HG02623 (cell line): ENCODE results near the gene CUX1.
"Not testable (repeated sequence)": the region's sequence is repeated elsewhere in the genome, so short reads cannot be mapped to it uniquely, and the experiment has no call there.

ENCODE experiments used
- ATAC-seq: cut with Tn5 transposase; IDR thresholded peaks from one replicate; pipeline ENCODE4 v1.9.1; 2021; ENCODE audit warnings: moderate library complexity; ENCODE audit not compliant: unreplicated experiment

The CUX1 gene

DNA sequence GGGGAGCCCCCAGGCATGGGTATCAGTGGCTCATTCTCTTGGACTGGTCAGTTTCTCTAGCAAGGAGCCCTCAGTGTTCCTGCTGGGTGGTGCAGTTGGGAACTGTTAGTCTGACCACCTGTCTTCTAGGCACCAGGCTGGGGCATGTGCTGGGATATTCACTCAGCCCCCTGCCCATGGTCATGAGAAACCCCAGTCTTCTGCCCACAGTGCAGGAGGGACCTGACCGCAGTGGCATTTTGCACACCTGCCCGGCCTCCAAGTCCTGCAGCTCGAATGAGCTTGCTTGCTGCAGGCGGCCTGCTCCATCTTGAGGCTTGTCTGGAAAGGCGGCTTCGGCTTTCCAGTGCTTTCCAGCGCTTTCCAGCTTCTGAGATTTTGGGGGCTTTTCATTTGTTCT, 36.3 kb downstream of the CUX1 start:
- no peak for ATAC-seq

DNA sequence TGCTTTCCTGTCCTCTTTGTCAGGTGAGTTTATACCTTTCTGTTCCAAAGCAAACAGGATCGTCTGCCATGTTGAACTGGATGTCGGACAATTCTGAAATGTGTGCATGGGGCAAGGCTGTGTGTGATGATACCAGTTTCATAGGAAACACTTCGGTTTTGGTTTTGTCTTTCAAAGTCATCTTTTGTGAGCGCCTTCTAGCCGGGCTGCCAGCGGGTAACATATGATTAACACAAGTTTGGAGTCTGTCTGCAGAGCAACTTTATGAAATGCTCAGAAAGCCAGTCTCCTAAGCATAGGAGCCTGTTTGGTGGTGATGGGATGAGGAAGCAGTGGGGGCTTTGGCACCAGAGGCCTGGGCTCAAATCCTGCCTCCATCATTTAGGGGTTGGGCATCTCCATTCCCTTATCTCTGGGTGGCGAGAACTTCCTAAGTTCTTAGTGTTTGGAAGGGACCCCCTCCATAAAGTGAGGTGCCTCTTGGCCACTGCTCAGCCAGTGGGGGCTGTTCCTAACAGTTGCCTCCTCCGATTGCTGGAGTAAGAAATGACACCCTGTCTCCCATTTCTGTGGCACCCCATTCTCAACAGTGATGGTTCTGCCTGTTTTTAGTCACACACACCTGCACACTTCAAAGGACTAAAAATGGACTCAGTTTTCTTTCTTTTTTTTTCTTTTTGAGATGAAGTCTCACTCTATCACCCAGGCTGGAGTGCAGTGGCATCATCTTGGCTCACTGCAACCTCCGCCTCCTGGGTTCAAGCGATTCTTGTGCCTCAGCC, 36.8 kb downstream of the CUX1 start:
- ATAC-seq, result no peak

DNA sequence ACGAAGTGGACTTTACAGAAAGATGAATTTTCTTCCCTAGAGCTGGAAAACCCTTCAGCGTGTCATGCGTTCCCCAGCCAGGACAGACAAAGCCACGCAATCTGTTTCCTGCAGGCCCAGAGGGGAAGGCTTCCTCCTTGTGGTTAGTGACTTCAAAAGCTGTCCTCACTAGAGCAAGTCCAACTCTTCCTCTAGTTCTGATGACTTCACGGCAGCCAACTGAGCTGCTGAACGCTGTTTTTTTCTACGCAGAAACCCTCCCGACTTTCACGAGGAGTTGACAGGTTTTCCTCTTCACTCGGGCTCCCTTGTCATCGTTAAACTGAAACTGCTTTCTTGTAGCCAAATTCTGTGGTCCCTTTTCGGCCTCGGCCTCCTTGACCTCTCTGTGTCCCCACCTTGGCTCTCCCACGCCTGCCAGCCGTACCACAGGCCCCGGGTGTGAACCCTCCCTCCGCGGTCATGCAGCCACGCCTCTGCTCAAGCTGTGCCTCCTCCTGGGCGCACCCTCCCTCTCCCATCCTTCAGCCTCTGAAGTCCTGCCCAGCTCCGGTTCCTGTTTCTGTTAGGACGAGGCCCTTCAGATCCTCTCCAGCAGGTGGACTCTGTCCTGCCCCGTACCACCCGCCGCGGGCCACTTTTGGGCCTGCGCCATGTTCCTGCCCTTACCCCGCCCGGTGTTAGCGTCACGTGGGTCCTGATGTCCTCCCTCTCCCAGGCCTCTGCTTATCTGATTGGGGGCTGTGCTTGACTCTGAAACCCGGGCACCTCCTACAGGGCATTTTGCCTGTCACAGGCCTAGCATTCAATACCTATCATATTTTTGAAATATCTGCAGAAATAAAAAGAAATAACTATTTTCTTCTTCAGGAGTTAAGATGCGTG, 39.3 kb downstream of the CUX1 start:
- peak; percentile 88 for ATAC-seq

DNA sequence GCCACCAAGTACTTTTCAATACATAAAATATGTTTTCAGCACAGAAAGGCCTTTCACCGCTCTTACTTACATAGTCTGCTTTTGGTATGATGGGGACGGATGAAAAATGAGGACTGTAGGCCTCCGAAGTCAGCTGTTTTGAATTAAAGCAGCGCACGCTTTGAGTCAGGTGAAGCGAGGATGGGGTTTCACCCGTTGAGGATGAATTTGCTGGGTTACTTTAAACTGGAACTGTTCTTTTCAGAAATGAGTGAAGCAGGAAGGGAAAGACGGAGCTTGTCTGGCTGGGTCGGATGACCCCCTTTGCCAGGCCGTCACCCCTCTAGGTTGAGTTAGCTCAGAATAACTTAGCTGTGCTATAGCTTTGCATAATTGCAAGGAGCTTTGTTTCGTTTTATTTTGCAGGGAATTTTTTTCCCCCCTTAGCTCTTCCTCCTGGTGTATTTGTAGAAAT, 40.0 kb downstream of the CUX1 start:
- no peak for ATAC-seq

DNA sequence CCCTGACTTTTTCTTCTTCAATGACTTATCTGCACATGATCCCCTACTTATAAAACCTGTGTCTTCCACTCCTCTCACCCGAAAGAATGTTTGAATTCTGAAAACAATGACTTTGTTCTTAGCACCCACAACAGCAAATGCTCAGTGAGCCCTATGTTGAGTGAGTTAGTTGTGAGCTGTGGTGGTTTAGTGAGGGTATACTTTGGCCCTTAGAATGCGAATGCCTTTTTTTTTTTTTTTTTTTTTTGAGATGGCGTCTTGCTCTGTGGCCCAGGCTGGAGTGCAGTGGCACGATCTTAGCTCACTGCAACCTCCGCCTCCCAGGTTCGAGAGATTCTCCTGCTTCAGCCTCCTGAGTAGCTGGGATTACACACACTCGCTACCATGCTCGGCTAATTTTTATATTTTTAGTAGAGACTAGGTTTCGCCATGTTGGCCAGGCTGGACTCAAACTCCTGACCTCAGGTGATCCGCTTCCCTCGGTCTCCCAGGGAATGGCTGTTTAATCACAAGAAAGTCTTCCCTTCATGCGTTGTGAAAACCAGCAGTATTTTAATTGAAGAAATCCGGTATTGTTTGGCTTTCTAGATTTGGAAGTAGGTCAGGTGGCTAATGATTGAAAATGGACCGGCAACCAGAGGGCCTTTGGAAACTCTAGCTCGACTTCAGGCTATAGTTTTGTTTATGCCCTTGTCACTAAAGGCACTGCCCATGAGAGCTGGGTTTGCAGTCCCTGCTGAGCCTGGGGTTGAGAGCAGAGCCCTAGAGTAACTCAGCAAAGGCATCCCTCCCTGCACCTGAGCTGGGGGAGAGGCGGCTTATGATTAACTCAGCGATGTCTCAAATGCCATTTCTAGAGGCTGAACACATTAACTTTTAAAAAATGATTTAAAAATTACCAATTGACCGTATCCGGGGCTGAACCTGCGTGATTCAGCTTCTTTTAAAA, 41.3 kb downstream of the CUX1 start:
- ATAC-seq, result no peak

DNA sequence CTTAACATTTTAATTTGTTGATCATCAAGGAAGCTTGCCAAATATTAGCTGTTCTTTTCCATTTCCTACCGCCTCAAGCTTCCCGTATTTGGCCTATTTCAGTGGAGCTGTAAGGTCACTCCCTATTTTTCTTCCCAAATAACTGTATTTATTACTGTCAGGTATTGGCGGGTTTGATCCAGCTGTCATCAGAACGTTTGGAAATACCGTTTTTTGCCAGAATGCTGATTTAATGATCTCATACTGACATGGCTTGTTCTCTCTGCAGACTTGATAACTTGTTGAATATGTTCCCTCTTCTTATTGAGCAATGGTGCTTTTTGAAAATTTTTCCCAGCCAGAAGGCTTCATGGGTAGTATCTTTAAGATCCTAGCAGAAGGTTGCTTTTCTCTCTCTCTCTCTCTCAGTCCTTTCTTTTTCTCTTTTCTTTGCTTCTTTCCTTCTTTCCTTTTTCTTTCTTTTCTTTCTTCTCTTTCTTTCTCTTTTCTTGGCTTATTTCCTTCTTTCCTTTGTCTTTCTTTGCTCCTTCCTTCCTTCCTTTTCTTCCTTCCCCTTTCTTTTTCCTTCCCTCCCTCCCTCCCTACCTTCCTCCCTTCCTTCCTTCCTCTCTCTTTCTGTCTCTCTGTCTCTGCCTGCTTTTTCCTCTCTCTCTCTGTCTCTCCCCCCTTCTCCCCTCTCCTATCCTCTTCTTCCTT, 42.1 kb downstream of the CUX1 start:
- ATAC-seq, result no peak

DNA sequence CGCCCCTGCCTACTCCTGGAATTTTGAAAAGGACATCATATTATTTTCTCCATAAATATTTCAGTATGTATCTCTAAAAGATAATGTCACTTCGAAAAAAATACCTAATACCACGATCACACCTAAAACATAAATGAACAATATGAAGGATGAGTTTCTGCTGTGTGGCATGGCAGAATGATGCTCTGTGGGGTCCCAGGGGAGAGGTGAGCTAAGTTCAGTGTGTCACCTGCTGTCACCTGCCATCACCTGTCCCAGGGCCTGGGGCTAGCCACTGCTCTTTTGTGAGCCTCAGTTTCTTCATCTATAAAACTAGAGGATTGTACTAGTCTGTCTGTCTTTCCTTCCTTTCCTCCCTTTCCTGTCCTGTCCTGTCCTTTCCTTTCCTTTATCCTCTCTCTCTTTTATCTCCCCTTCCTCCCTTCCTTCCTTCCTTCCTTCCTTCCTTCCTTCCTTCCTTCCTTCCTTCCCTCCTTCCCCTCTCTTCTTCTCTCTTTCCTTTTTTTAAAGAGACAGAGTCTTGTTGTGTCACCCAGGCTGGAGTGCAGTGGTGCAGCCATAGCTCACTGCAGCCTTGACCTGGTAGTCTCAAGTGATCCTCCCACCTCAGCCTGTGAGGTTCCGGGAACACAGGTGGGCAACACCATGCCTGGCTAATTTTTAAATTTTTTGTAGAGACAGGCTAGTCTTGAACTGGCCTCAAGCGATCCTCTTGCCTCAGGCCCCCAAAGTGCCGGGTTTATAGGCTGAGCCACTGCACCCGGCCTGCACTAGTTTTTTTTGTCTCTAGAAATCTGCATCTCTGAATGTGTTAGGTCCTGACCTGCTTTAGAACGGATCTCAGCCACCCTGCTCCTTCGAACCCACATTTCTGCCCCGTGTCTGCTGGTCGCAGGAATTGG, 43.1 kb downstream of the CUX1 start:
- ATAC-seq, result no peak

DNA sequence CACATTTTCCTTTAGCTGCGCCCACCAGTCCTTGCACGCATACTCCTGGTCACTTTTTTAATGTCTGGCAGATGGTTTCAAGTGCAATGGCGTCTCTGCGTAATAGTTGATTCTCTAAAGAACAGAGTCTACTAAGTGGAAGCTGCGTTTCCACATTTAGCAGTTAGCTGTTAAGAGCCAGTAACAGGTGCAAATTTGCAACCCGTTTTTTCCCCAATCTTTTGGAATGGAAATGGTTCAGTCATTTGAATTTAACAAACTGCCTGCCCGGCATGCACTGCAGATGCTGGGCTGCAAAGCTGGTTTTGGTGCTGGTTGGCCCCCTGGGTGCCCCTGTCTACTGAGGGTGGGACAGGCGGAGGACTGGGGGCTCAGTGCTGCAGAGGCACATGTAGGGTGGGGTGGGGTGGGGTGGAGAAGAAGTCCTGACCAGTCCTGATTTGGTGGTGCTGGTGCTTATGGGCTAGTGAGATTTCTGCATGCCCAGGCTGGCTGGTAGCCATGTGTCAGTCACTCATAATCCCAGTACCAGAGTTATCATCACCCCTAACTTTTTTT, 43.9 kb downstream of the CUX1 start:
- no peak for ATAC-seq

DNA sequence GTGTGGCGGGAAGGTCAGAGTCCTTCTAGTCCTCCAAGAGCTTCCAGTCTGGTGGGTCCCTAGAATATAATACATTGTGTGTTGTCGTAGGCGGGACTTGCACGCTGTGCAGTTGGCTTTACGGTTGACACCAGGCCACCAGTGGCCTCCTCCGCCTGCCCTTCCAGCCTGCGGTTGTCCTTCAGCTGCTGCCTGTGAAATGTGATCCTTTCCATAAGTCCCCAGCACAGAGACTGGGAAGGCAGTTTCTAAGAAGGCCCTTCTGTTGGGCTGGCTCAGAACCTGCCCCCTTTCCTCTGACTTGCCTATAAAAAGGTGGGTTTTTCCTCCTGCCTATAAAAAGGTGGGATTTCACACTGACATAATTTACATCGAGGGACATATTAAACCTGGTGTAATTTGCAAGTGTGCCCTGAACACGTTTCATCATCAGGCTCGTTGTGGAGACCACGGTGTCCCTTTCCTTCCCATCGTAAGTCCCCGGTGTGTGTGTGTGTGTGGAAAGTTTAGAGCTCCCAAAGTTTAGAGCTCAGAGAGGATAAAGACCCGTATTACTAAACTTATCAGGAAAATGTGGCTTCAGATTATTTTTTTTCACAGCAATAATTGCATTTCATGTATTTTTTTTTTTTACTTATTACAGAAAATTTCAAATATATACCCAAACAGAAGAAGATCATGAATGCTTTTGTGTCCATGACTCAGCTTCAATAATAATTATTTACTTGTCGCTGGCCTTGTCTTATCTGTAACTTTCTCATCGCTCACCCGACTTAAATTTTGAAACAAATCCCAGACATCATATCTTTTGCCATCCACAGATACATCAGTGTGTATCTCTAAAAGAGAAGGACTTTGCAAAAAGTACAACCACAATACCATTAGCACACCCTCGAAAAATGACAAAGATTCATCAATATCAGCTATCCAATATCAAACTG, 45.1 kb downstream of the CUX1 start:
- ATAC-seq, result no peak

DNA sequence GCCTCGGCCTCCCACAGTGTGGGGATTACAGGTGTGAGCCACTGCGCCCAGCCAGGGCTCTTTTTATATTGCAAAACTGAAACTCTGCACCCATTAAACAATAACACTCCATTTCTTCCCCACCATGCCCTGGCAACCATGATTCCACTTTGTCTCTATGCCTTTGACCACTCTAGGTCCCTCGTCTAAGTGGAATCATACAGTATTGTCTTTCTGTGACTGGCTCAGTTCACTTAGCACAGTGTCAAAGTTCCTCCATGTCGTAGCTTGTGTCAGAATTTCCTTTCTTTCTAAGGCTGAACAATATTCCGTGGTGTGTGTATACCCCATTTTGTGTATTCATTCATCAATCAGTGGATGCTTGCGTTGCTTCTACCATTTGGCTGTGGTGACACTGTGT, 46.2 kb downstream of the CUX1 start:
- no peak for ATAC-seq

DNA sequence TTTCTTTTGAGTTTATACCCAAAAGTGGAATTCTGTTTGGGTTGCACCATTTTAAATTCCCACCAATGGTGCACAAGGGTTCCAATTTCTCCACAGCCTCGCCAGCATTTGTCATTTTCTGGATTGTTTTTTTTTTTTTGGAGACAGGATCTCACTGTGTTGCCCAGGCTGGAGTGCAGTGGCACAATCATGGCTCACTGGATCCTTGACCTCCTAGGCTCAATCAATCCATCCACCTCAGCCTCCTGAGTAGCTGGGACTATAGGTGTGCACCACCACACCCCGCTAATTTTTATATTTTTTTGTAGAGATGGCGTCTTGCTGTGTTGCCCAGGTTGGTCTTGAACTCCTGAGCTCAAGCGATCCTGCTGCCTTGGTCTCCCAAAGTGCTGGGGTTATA, 46.6 kb downstream of the CUX1 start:
- no peak for ATAC-seq

DNA sequence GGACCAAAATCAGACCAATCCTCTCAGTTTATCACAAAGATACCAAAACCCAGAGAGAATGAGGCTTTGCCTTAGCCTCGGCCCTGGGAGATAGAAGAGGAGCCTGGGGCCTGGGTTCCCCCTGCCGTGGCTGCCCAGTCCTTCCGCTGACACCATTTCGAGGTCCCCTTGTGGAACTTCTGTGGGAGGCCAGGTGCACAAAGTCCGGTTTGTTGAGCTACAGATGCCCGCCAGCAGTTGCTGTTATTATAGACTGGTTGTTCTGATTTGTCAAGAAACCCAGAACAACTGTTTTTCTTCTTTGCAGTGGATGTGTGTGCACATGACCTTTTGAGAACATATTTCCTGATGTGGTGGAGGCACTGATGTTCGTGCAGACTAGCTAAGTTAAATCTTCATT, 47.6 kb downstream of the CUX1 start:
- no peak for ATAC-seq

DNA sequence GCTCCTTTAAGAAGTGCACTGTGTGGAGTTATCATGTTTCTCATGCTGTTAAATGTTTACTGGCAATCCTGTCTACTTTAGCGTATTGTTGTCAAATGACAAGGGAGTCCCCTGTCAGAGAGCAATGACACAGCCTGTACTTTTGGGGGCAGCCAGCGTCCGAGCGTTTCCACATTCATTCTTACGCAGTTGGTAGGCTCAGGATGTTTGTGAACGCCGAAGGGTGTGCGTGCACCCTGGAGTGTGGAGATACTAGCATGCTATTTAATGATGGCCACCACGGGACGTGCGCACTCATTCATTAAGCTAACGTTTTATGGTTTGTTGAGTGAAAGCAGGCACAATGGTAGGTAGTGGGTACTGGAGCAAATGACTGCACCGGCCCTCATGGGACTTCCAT, 48.0 kb downstream of the CUX1 start:
- no peak for ATAC-seq

DNA sequence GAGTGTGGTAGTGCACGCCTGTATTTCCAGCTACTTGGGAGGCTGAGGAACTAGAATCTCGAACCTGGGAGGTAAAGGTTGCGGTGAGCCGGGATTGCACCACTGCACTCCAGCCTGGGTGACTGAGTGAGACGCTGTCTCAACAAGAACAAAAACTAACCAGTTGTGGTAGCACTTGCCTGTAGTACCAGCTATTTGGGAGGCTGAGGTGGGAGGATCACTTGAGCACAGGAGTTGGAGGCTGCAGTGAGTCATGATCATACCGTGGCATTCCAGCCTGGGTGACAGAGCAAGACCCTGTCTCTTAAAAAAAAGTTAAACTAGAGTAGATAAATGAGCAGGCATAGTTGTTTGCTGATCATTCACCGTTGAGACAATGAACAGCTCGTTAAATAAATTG, 48.9 kb downstream of the CUX1 start:
- ATAC-seq, result no peak

DNA sequence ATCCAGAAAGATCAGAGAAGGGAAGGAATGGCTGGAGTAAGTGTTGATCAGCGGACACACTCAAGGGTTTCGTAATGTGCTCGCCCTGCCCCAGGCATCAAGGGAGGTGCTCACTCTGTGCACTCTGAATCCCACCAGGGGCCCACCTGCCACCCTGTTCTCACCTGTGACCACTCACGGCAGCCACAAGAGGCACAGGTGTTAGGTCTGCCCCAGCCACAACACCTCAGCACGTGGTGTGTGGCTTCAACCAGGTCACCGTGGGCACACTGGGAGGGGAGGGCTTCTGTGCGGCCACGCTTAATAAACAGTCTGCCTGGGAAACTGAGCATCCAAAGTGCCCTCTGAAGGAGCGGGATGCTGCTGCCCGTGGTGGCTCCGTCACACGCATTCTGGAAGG, 49.8 kb downstream of the CUX1 start:
- ATAC-seq, result no peak

DNA sequence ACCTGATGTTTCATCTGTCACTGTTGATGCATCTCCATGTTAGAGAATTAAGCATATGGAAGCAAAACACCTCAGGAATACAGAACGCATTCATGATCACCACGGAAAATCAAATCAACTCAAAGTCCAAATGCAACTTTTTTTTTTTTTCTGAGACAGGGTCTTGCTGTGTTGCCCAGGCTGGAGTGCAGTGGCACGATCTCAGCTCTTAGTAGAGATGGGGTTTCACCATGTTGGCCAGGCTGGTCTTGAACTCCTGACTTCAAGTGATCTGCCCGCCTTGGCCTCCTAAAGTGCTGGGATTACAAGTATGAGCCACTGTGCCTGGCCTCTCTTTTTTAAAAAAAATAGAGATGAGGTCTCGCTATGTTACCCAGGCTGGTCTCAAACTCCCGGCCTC, 50.3 kb downstream of the CUX1 start:
- ATAC-seq, result not testable (repeated sequence)

DNA sequence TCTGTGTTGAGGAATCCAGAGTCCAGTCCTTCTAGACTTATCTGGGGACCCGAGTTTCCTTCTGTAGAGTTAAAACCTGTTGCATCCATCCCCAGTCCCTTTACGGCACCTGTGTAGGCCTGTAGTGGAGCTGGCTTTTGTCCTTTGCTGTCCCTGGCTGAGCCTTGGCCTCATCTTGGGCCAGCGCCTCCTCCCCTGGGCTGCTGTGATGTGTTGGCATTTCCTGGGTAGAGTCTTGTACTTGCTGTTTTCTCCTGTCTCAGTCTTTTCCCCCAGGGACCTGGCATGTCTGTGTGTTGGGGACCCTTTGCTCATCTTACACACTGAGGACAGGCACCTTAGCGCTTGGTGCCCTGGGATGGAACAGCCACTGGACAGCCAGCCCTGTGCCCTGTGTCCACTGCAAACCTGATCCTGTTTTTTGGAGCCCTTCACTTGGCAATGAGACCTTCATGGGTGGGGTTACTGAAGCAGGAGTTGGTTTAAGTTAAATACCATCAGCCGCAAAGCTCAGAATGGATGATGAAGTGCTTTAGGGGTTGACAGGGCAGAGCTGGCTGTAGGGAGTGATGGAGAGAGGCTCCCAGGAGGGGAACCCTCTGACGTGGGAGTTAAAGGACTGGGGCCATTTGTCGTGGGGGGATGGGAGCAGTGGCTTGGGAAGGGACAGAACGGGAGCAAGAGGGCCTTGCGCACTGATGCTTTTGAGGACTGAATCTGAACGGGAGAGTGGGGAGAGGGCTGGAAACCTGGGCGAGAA, 50.9 kb downstream of the CUX1 start:
- no peak for ATAC-seq
